ENCODE data around the gene ALKBH3.

ALKBH3 gene

DNA sequence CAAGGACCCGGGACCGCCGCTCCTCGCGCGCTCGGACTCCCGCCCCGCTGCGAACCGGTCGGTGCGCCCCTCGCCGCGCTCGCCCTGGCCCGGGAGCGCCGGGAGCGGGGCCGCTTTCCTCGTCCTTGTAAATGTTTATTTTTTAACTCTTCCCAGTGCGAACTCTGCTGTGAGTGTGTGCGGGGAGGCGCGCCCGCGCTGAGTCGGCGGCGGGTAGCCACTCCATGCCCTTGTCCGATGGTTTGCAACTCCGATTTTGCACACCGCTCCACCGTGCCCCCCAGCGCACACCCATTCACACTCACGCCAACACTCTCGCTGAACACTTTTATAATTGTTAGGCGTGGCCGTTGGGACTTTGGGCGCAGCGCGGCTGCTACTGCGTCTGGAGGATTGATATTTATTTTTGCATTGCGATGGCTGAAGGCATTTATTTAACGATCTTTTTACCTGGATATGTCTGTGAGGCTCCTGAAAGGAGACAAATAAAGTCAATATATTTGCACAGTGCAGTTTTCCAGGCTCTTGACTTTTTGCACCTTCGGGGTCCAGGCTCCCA, 62.8 kb downstream of the ALKBH3 start:
- no peak for DNase-seq

- no peak for DNase-seq
Observed at GRCh38 chr11:43943931-43944751, 63.5 kb downstream of the ALKBH3 start.

- peak; percentile 44 for DNase-seq
Observed at GRCh38 chr11:43944761-43945311, 64.2 kb downstream of the ALKBH3 start.

DNA sequence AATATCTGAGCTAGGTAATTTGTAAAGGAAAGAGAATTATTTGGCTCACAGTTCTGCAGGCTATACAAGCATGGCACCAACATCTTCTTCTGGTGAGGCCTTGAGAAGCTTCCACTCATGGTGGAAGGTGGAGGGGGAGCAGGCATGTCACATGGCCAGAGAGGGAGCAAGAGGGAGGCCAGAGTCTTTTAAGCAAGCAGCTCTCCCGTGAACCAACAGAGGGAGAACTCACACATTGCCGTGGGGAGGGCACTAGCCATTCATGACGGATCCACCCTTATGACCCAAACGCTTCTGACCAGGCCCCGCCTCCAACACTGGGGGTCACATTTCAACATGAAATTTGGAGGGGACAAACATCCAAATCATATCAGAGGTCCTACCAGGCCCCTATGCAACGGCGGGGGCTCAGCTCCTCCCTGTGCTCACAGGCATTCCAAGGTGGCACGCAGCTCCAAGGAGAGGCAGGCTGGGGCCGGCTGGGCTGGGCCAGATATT, 66.4 kb downstream of the ALKBH3 start:
- no peak for DNase-seq

- DNase-seq, result no peak
Observed at GRCh38 chr11:43947815-43948214, 67.2 kb downstream of the ALKBH3 start.

GRCh38 chr11:43948341-43949225, 68.0 kb downstream of the ALKBH3 start:
- no peak for DNase-seq

- DNase-seq, result no peak
Observed at GRCh38 chr11:43950311-43950855, 69.8 kb downstream of the ALKBH3 start.

GRCh38 chr11:43951231-43951630, 70.6 kb downstream of the ALKBH3 start:
- DNase-seq, result no peak

DNA sequence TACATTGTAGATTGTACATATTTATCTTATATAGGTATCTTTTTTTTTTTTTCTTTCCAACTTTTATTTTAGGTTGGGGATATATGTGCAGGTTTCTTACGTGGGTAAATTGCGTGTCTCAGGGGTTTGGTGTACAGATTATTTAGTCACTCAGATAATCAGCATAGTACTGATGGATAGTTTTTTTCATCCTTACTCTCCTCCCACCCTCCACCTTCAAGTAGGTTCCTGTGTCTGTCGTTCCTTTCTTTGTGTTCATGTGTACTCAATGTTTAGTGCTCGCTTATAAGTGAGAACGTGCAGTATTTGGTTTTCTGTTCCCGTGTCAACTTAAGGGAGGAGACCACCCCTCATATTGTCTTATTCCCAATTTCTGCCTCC, 71.4 kb downstream of the ALKBH3 start:
- DNase-seq, result no peak

DNA sequence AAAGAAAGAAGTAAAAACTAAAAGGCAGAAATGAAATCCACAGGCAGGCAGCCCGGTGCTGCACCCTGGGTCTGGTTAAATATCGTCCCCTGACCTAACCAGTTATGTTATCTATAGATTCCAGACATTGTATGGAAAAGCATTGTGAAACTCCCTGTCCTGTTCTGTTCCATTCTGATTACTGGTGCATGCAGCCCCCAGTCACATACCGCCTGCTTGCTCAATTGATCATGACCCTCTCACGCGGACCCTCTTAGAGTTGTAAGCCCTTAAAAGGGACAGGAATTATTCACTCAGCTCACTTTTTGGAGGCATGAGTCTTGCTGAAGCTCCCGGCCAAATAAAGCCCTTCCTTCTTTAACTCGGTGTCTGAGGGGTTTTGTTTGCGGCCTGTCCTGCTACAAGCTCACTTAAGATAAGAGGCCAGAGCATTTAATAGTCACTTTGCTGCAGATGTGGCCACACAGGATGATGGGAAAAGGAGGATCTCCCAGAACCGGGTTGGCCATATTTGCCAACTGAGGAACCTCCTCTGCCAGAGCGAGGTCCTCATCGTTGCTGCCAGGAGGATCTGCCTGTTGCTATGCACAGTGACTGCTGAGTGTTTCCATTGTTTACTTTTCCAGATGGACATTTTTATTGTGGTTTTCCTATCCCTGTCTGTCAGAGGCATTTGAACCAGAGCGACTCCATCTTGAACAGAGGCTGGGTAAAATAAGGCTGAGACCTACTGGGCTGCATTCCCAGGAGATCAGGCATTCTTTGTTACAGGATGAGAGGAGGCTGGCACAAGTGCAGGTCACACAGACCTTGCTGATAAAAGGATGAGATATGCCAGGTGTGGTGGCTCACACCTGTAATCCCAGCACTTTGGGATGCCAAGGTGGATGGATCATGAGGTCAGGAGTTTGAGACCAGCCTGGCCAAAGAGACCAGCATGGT, 72.0 kb downstream of the ALKBH3 start:
- no peak for DNase-seq

GRCh38 chr11:43953521-43953920, 72.9 kb downstream of the ALKBH3 start:
- DNase-seq, result no peak

GRCh38 chr11:43954241-43954640, 73.6 kb downstream of the ALKBH3 start:
- DNase-seq, result no peak

DNA sequence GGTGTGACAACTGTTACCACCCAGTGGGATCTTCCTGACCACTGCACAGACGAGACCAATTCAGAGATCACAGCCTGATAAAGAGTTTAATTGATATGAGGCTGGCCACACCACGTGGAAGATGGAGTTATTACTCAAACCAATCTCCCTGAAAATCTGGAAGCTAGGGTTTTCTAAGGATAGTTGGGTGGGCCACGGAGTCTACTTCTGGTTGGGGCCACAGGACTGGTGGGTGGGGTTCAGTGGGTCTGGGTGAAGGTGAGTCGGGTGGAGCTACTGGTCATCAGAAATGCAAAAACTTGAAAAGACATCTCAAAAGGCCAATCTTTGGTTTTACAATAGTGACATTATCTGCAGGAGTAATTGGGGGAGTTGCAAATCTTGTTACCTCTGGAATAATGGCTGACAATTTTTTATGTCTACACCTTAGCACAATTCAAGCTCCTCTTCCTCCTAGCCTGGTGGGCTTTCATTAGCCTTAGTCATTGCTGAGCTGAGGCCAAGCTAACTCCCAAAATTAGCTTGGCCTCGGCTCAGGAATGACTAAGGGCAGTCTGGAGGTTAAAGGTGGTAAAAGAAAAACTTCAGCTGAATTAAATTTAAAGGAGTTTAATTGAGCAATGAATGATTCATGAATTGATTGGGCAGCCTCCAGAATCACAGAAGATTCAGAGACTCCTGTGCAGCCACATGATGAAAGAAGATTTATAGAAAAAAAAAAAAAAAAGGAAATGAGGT, 74.9 kb downstream of the ALKBH3 start:
- DNase-seq, result no peak

- DNase-seq, result no peak
Observed at GRCh38 chr11:43957571-43957970, 76.9 kb downstream of the ALKBH3 start.

DNA sequence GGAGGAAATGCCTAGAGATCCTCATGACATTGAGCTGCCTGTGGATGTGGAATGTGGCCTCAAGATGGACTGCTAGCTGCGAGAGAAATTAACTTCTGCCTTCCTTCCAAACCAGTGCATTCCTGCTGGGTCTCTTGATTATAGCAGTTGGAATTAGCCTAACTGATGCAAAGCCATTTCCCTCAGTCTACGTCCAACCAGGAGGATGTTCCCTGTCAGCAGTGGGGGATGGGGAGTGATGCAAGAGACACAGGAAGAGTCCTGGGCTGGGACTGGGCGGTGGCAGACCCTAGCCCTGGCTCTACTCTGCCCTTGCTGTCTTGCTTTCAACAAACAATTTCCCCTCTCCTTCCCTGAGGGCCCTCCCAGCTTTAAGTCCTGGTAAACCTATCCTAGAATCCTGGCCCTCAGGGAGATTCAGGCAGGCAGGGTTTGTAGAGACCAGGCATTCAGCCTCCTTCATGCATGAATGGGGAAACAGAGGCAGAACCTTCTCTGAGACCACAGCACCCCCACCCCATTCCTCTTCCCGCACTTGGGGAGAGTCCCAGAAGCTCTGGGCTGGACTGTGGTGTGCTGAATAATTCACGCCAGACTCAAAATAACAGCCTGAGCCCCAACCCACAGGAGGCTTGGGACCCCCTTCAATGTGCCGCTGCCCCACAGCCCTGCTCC, 78.8 kb downstream of the ALKBH3 start:
- DNase-seq, result no peak

DNA sequence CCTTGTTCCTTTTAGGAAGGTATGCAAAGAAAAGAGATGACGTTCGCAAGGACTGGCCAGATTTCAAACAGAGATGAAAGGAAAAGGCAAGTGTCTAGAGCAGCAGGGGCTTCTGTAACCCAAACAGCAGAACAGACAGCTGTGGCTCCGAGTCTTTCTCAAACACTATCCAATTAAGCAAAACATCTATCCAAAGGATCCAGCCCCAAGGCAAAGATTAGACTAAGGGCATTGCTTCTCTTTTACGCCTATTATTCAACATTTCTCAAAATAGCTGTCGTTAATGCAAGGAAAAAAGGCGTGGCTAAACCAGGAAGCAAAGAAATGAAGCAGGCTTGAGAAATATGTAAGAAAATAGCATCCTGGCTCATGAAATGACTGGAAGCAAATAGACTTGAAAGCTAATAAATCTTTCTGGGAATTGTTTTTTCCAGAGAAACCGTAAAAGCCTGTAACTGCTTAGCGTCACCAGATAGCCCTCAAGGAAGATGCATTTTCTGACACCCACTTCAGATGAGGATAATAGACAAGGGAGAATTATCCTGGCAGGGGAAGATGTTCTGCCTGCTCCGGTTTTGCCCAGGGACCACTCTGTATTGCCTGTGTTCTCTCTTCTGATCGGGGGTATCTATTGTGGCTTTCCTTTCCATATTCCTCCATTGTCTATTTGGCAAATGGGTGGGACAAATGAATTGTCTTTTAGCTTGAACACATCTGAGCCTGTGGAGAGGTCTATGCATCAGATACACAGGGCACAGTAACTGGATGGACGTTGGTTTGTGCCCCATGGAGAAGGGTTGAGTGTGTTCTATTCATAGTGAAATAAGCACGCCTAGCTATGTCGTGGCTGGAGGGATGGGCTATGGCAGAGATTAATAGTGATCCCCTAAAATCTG, 82.0 kb downstream of the ALKBH3 start:
- no peak for DNase-seq

DNA sequence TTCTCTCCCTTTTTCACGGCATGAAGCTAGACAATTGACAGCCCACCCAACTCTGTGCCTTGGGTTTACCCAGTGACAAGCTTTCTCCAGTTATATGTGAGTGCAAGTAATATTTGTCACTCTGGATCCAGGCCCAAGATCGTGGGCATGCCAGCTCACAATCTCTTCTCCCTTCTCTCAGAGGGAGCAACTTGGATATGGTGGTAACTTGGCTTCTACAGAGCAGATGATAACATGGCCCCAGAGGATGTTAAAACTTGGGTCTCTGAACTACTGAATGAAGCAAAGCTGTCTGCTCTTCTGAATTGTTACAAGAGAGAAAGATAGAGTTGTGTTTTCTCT, 82.6 kb downstream of the ALKBH3 start:
- no peak for DNase-seq

DNA sequence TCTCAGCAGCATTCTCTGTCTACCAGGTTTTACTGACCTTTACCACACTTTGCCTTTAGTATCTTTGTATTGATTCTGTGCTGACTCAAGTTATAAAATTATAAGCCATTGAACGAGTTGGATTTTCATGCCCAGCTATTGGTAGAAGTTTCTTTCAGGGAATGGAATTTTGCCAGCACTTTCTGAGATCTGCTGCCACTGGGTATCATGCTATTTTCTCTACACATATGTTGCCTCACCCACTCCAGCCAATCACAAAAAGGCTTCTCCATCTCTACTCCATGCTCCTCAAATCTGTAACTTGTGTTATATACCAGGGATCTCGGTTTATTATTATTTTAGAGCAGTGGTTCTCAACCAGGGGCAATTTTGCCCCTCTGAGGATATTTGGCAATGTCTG, 87.0 kb downstream of the ALKBH3 start:
- no peak for DNase-seq

- DNase-seq, result no peak
Observed at GRCh38 chr11:43968719-43969118, 88.1 kb downstream of the ALKBH3 start.

Data from NCI-H1694 (cell line).